Testis (tissue), 3 donors: ENCODE measurements around the gene DCDC2B. TPM values are rescaled to one million over a fixed set of nuclear protein-coding genes. Genes with fewer than 3 reads are reported as not detected.

Experiments used
- DNase-seq: peaks from one replicate; pipeline ENCODE4 v3.0.0-alpha.2; 2019
- H3K27ac ChIP-seq, 2 donors: fragments of 200-600 bp; sonication (generic); one replicate each; pipeline ENCODE4 v1.5.1; 2019
- H3K27me3 ChIP-seq: fragments of 200-600 bp; sonication (generic); one replicate; pipeline ENCODE4 v1.5.1; 2019
- H3K36me3 ChIP-seq: fragments of 200-600 bp; sonication (generic); one replicate; pipeline ENCODE4 v1.5.1; 2017; ENCODE audit warnings: low read depth; ENCODE audit errors: missing control alignments
- H3K4me1 ChIP-seq: fragments of 200-600 bp; sonication (generic); one replicate; pipeline ENCODE4 v1.5.1; 2019
- H3K4me3 ChIP-seq, 2 donors: fragments of 200-600 bp; sonication (generic); one replicate each; pipeline ENCODE4 v1.5.1; 2017 to 2019
- H3K9me3 ChIP-seq: fragments of 200-600 bp; sonication (generic); one replicate; pipeline ENCODE4 v1.5.1; 2017
- CTCF ChIP-seq, 3 experiments: fragments of 450-650 bp in 2 of 3; fragments of 200-600 bp in 1 of 3; sonication (generic) in 1 of 3; IDR thresholded peaks; one replicate each; pipeline ENCODE4 v1.5.1; 2016 to 2019; ENCODE audit warnings: antibody characterized with exemption in 3 of 3, mild to moderate bottlenecking in 2 of 3, moderate library complexity in 1 of 3
- POLR2A ChIP-seq: fragments of 450-650 bp; IDR thresholded peaks from one replicate; pipeline ENCODE4 v1.6.1; 2017; ENCODE audit warnings: antibody characterized with exemption, mild to moderate bottlenecking, moderate library complexity
- WGBS, 2 donors: methylation state at CpG; one replicate each; pipeline ENCODE4 v1.1.5; 2018; 5-methylcytosine and 5-hydroxymethylcytosine counted together
- intact Hi-C: fragments of 100-400 bp; cut with DNase I; formaldehyde crosslinking; loops from one replicate; pipeline ENCODE4 v1.15.1; 2023; ENCODE audit warnings: low total_unique reads
- polyA plus RNA-seq: library from polyadenylated mRNA; stranded (reverse); fragments of 350-450 nt; fragmentation: Illumina TruSeq; extraction: RNeasy Lipid Tissue Mini Kit (QIAGEN cat#74804); gene quantifications from one replicate; pipeline ENCODE4 v1.2.3, GENCODE V29; 2014; ENCODE audit warnings: low read depth, low replicate concordance; ENCODE audit not compliant: insufficient read depth
- total RNA-seq, 2 donors: library from RNA; depleted of rRNA; stranded (reverse); fragments of >200 nt; gene quantifications; one replicate each; pipeline ENCODE4 v1.2.3, GENCODE V29; 2016

Gene DCDC2B
- total and polyA plus RNA-seq, 3 donors from 2014 or later: 0.81 to 2.6 (median 1.7) TPM

GRCh38 chr1:32221581-32221979 lies 12.7 kb downstream of the DCDC2B start:
- Histone ChIP-seq H3K27me3 (no peaks in the 10 kb centered on the region), H3K9me3 (no peaks in the 10 kb centered on the region), H3K4me3 (peak overlapping the region; percentile 92 to 99), H3K36me3 (no peaks in the 10 kb centered on the region), H3K4me1 (peaks cover 29% of the 10 kb centered on the region), H3K27ac (peak overlapping the region; percentile 88 to 89)
- WGBS, 2 donors: 3 to 9% methylated on average over 7 to 13 of the region's 13 CpGs
- TF ChIP-seq POLR2A: no peak
- no peak for TF ChIP-seq CTCF (IDR thresholded peaks at IDR 0.05)
- intact Hi-C loops: no loop called here
- no peak for DNase-seq

GRCh38 chr1:32221980-32222755 lies 13.3 kb downstream of the DCDC2B start, which contains the start of the genes EIF3I and TMEM234:
Gene EIF3I (plus strand): TSS chr1:32222407. CDS start chr1:32222442, 35 bp downstream.
Gene TMEM234 (minus strand): TSS chr1:32222353. CDS start chr1:32222322, 31 bp downstream.
- Histone ChIP-seq H3K4me3 (peak within 1 kb of the TSS; percentile 92 to 99), H3K27ac (peak within 1 kb of the TSS; percentile 88 to 89), H3K27me3 (no peaks in the 10 kb centered on the region), H3K4me1 (peaks cover 29% of the 10 kb centered on the region), H3K9me3 (no peaks in the 10 kb centered on the region), H3K36me3 (no peaks in the 10 kb centered on the region)
- peak; percentile 98 for DNase-seq
- TF ChIP-seq CTCF (IDR thresholded peaks at IDR 0.05) (no peak), POLR2A (peak; percentile 26)
- 0% methylated on average over 40 to 46 of the region's 46 CpGs for WGBS, 2 donors
- intact Hi-C loops: no loop called here

- no peak for TF ChIP-seq CTCF (IDR thresholded peaks at IDR 0.05)
- no peak for TF ChIP-seq POLR2A
- Histone ChIP-seq H3K4me1 (peaks cover 29% of the 10 kb centered on the region), H3K27me3 (no peaks in the 10 kb centered on the region), H3K36me3 (no peaks in the 10 kb centered on the region), H3K4me3 (no peak overlapping the region), H3K9me3 (no peaks in the 10 kb centered on the region), H3K27ac (no peak overlapping the region)
- WGBS, 2 donors: 51 to 68% methylated on average over 3 of the region's 3 CpGs
- intact Hi-C loops: no loop called here
- no peak for DNase-seq
These were observed 14.8 kb downstream of the DCDC2B start for GRCh38 chr1:32223683-32224082.

- no peak overlapping the region for H3K4me3 ChIP-seq
- no peak overlapping the region for H3K27ac ChIP-seq
- WGBS, 2 donors: 89 to 92% methylated on average over 4 of the region's 4 CpGs
- DNase-seq: no peak
- TF ChIP-seq CTCF (IDR thresholded peaks at IDR 0.05) (no peak), POLR2A (no peak)
- no peaks in the 10 kb centered on the region for H3K36me3 ChIP-seq
- H3K27me3 ChIP-seq: no peaks in the 10 kb centered on the region
- H3K9me3 ChIP-seq: no peaks in the 10 kb centered on the region
- intact Hi-C loops: no loop called here
- peaks cover 25% of the 10 kb centered on the region for H3K4me1 ChIP-seq
These were observed 15.4 kb downstream of the DCDC2B start for GRCh38 chr1:32224285-32224684.
